Nasal cavity respiratory epithelium epithelial cell of viscerocranial mucosa (primary cell): ENCODE results near the gene ORM2. TPM values are rescaled to one million over a fixed set of nuclear protein-coding genes. Genes with fewer than 3 reads are reported as not detected.

Experiments used
- total RNA-seq: library from RNA; depleted of rRNA; stranded (reverse); fragments of >200 nt; gene quantifications from 2 replicates; pipeline ENCODE4 v1.2.3, GENCODE V29; 2014

Gene ORM2
- total RNA-seq: not detected in 2 replicates

DNA sequence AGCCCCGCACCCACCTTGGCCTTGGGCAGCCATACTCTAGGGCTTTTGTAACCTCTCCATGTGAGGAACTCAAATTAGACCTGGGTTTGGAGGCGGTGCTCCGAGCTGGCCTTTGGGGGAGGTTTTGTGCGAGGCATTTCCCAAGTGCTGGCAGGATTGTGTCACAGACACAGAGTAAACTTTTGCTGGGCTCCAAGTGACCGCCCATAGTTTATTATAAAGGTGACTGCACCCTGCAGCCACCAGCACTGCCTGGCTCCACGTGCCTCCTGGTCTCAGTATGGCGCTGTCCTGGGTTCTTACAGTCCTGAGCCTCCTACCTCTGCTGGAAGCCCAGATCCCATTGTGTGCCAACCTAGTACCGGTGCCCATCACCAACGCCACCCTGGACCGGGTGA lies at the start of gene ORM2:
ORM2 (plus strand) TSS at position 245 of the 398 bp plus-strand sequence; CDS start at position 281, 36 bp downstream.

DNA sequence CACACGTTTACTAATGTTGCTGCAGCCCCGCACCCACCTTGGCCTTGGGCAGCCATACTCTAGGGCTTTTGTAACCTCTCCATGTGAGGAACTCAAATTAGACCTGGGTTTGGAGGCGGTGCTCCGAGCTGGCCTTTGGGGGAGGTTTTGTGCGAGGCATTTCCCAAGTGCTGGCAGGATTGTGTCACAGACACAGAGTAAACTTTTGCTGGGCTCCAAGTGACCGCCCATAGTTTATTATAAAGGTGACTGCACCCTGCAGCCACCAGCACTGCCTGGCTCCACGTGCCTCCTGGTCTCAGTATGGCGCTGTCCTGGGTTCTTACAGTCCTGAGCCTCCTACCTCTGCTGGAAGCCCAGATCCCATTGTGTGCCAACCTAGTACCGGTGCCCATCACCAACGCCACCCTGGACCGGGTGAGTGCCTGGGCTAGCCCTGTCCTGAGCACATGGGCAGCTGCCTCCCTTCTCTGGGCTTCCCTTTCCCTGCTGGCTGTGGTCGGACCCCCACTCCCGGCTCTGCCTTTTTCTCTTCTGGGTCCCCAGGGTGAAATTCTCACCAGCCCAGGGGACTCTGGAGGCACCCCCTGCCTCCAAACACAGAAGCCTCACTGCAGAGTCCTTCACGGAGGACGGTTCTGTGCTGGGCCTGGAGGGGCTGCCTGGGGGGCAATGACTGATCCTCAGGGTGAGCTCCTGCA lies 6.7 kb upstream of the ORM2 start, which contains the start of gene ORM1:
ORM1 (plus strand) TSS at position 268 of the 701 bp plus-strand sequence; CDS start at position 304, 36 bp downstream.

Other genes starting within 250 kb of the ORM2 start
- under 0.01 and 0.78 TPM in 2 replicates for gene KIF12, start 230.6 kb upstream of the ORM2 start, total RNA-seq
- 3.1 and 10.5 TPM in 2 replicates for gene COL27A1, start 174.3 kb upstream of the ORM2 start, total RNA-seq
- gene ORM1, start 6.8 kb upstream of the ORM2 start, total RNA-seq: not detected in 2 replicates
- 2.7 and 5.8 TPM in 2 replicates for gene AKNA, start 58.1 kb downstream of the ORM2 start, total RNA-seq
- gene WHRN, start 175.6 kb downstream of the ORM2 start, total RNA-seq: 1.4 and 4.4 TPM in 2 replicates